HT-29 (cell line): Measurements from ENCODE around the gene ZFP28. TPM values are rescaled to one million over a fixed set of nuclear protein-coding genes. Genes with fewer than 3 reads are reported as not detected.

Experiments
- DNase-seq: peaks from one replicate; pipeline ENCODE4 v3.0.0-alpha.2; 2015; ENCODE audit warnings: low spot score
- total RNA-seq: library from RNA; depleted of rRNA; stranded (reverse); fragments of >200 nt; shearing (Covaris generic); gene quantifications from 2 replicates; pipeline ENCODE4 v1.2.3, GENCODE V29; 2014; rRNA removed

Gene ZFP28
- not detected in 2 replicates for total RNA-seq

DNA sequence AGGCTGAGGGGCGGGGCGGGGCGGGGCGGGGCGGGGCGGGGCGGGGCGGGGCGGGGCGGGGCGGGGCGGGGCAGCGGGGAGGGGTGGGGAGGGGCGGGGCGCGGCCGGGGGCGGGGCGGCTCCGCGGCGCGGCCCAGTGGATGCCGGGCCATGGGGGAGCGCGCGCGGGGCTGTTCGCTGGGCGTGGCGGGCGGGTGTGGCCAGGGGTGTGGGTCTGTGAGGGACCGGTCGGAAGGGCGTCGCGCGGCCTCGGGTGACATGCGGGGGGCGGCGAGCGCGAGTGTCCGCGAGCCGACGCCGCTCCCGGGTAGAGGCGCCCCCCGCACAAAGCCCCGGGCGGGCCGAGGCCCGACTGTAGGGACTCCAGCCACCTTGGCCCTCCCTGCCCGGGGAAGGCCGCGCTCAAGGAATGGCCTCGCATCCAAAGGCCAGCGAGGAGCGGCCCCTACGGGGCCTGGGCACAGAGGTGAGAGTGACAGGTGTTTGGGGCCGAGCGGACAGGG, at the start of gene ZFP28:
ZFP28 (plus strand) TSS at position 188 of the 503 bp plus-strand sequence; CDS start at position 259, 71 bp downstream.
- no peak for DNase-seq

DNA sequence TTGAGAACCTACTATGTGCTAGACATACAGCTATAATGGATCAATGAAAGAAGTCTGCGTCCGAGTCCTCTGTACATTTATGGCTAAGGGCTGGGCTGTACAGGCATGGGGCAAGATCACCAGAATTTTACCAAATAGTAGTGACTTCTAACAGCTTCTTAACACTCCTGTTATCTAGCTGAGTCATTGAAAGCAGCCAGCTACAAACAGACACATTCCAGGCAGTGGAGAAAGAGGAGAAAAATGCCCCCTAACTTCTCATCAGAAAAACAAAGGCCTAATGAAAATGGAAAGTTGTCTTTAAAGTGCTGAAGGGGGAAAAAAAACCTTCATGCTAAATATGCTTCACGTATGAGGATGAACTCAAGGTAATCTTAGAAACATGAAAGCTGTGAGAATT, 47.3 kb upstream of the ZFP28 start:
- DNase-seq, result no peak

DNA sequence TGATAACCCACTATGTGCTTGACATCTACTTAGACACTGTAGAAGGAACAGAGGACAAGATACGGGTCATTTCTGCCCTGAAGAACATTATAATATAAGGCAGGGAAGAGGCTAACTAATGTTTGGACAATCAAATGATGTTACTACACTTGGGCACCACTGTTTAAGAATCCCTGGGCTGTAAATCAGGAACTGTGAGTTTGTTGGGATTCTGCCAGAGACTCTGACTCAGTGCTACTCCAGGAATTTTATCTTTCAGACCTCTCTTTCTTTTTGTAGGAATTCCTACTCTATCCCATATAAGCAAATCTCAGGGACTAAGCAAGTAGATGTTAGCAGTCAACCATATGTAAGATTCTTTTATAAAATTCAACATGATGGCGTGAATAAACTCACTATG, 34.2 kb upstream of the ZFP28 start:
- no peak for DNase-seq

DNA sequence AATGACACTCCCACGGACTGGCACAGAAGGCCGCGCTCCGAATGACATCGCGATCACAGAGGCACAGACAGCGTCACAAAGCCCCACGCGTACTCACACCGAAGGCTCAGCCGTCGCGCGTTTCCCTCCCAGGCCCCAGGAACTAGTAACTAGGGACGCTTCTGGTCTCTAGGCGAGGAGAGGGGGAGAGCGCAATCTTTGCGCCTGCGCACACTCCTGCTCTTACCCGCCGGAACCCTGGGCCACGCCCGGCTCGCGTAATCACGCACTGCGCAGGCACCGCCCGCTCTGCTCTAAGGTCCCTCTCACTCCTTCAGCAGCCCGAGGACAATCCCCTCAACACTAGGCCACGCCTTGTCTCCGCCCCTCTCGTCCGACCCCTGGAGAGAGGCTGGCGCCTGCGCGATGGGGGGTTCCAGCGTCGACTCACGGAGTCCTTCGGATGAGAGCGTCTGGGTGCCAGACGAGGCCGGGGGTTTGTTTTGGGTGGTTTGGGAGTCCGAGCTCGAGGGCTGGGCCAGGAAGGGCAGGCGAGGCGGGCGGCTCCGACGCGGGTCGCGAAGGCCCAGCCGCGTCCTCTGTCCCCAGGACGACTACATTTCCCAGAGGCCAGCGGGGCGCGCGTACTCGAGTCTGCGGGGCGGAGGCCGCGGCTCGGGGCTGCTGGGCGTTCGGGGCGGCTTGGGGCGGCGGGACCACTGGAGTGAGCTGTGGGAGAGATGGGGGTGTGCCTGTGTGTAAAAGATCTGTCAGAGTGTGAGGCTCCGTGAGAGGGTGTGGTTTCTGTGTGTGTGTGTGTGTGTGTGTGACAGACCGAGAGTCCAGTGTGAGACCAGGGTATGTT, 31.1 kb upstream of the ZFP28 start, which contains the start of gene ZNF471:
ZNF471 (plus strand) TSS at position 410 of the 844 bp plus-strand sequence. CDS start 3,717 bp downstream, outside the sequence.
- DNase-seq, result no peak

DNA sequence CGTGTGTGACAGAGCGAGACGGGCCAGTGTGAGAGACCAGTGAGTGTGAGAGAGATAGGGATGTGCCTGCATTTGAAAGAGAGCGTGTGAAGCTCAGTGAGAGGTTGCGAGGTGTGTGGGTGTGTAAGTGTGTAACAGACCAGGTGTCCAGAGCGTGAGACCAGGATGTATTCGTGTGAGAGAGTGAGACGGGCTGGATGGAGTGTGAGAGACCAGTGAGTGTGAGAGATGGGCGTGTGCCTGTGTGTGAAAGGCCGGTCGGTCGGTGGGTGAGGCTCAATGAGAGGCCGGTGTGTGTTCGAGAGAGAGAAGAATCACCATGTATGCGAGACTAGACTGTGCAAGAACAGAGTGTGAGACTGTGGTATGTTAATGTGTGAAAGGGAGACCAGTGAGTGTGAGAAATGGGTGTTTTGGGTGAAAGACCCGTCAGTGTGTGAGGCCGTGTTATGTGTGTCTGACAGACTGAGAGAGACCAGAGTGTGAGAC, 30.4 kb upstream of the ZFP28 start:
- DNase-seq, result no peak

DNA sequence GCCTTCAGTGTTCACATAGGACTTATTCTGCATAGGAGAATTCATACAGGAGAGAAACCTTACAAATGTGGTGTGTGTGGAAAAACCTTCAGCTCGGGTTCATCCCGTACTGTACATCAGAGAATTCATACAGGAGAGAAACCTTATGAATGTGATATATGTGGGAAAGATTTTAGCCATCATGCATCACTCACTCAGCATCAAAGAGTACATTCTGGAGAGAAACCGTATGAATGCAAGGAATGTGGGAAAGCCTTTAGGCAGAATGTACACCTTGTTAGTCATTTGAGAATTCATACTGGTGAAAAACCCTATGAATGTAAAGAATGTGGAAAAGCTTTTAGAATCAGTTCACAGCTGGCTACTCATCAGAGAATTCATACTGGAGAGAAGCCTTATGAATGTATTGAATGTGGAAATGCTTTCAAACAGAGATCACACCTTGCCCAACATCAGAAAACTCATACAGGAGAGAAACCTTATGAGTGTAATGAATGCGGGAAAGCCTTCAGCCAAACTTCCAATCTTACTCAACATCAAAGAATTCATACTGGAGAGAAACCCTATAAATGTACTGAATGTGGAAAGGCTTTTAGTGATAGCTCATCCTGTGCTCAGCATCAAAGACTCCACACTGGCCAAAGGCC, 13.4 kb upstream of the ZFP28 start:
- no peak for DNase-seq

DNA sequence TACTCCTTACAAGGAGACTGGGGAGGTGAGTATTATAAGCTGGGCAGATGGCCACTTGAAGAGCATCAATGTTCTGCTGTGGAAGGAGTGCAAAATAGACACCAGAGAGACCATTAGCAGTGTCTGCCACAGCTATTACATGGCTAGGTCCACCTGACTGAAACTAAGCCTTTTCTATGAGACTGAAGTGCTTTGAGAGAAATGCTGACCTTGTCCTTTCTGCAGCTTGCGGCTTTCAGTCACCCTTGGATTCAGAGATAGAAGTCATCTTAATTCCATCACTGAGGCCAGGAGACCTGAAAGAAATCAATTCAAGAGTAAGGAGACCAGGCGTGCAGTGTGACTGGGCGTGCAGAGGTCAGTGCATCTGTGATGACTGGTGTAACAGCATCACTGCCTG, 1.3 kb upstream of the ZFP28 start:
- DNase-seq, result no peak

DNA sequence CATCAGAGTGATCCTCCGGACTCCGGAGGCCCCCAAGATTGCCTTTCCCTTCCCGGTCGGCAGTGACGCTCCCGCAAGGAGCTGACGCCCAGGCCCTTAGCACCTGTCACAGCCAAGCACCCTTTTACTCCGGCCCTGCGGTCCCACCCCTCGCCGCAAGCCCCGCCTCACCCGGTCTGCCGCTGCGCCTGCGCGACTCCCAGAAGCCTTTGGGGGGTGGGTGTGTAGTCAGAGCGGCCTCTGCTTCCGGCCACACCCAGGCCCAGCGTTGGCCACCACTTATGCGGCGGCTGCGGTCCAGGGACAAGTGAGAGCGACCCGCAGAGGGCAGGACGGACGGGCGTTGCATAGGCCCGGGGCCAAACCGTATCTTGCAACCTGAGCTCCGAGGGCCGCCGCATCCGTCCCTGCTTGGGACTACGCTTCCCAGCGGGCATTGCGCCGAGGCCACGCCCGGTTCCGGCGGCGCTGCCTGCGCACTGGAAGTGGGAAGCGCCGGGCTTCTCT, 441 bp upstream of the ZFP28 start:
- no peak for DNase-seq

DNA sequence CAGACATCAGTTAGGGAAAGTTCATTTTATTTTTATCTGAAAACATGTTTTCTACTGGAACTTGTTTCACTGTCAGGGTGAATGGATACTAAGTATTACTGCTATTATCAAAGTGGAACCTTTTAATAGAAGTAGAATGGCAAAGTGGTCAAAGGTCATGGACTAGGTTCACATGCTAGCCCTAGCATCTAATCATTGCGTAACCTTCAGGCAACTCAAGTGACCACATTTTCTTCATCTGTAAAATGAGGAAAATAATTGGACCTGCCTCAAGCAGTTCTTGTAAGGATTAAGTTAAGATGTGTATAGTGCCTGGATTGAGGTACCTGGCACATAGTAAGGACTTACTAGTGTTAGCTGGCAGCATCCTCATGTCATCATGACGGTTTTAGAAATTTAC, 5.0 kb downstream of the ZFP28 start:
- no peak for DNase-seq

DNA sequence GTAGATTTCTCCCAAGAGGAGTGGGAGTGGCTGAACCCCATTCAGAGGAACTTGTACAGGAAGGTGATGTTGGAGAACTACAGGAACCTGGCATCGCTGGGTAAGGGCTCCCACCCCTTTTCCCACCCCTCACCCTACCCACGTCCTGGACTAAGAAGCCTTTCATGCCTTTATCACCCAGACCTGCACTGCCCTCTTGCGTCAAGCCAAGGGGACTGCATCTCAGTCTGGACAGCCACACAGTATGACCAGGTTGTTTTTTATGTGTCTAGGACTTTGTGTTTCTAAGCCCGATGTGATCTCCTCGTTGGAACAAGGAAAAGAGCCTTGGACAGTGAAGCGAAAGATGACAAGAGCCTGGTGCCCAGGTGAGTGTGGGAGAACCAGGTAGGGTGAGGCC, 8.8 kb downstream of the ZFP28 start:
- no peak for DNase-seq

DNA sequence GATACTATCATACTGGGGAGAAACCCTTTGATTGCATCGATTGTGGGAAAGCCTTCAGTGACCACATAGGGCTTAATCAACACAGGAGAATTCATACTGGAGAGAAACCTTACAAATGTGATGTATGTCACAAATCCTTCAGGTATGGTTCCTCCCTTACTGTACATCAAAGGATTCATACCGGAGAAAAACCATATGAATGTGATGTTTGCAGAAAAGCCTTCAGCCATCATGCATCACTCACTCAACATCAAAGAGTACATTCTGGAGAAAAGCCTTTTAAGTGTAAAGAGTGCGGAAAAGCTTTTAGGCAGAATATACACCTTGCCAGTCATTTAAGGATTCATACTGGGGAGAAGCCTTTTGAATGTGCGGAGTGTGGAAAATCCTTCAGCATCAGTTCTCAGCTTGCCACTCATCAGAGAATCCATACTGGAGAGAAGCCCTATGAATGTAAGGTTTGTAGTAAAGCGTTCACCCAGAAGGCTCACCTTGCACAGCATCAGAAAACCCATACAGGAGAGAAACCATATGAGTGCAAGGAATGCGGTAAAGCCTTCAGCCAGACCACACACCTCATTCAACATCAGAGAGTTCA, 15.6 kb downstream of the ZFP28 start:
- no peak for DNase-seq

DNA sequence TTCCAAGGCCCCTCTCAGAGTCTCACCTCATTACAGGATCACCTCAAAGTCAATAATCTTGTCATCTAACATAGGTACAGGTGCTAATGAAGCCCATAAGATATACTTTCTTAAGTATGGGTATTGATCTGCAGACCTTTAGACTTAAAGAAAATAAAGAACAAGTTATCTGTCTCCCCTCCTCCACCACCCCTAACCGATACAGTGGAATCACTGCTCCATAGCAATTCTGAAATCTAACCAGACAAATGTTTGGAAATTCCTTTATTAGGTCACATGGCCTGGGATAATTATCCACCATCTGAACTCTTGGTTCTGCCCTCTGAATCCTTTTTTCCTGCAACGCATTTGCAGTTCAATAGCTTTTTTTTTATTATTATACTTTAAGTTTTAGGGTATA, 24.0 kb downstream of the ZFP28 start:
- DNase-seq, result no peak

DNA sequence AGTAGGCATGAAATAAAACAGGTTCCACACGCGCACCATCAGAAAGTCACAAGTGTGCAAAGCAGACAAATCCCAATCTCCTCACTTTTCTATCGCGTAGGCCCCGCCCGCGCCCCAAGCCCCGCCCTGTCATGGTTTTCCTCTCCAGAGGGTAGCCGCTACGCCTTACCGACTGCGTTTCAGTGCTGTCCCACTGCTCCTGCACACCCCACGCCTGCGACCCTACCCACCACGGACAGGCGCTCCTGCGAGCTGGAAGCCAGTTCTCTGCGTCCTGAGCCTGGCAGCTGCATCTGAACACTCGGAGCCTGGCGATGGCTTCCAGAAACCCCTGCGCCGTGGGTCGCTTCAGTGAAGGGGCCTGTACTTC, 28.1 kb downstream of the ZFP28 start:
- no peak for DNase-seq

DNA sequence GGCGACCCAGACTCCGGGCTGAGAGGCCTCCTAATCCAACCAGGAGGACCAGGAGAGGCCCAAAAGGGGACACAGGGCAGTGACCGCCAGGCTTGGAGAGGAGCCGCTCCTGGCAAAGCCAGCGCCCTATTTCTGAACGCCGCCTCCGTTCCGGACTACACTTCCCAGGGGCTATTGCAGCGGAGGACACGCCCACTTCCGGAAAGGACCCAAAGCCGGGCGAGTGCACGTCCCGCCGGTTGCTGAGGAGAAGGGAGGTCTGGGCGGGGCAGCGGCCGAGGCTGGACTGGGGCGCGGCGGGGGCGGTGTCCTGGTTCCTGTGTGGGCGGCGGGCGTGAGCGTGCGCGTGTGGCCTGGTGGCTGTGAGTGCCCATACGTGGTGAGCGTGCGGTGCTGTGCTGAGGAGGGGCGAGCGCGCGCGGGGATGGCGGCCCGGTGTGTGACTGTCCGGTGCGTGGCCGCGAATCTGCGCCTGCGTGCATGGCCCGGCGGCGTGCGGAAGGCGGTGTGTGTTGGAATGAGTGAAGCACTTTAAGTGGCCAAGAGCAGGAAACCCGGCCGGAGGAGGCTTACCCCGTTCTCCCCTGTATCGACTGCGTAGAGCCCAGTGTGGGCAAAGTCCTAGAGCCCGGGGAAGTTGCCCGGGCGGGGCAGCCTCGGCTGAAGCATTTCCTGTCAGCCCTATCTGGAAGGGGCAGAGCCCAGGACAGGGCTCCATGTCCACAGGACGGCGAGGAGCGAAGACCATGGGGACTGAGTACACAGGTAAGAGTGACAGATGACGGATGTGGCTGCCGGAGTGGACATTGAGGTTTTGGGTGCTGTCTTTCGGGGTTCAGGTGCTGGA, 28.7 kb downstream of the ZFP28 start, which contains the start of gene ZNF470:
ZNF470 (plus strand) TSS at position 195 of the 847 bp plus-strand sequence. CDS start 2,844 bp downstream, outside the sequence.
- DNase-seq, result no peak

DNA sequence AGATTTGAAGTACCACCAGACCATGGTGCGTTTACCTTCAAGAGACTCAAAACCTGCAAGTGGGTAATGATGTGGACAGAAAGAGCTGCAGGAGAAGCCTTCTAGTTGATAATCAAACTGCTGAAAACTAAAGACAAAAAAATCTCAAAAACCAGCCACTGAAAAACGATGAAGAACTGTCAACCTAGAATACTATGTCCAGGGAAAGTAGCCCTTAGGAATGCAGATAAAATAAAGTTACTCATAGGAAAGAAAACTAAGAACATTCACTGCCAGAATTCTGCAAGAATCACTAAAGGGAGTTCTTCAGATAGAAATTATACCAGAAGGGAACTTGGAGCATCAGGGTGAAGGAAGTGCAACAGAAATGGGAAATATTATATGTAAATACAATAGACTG, 33.8 kb downstream of the ZFP28 start:
- no peak for DNase-seq

DNA sequence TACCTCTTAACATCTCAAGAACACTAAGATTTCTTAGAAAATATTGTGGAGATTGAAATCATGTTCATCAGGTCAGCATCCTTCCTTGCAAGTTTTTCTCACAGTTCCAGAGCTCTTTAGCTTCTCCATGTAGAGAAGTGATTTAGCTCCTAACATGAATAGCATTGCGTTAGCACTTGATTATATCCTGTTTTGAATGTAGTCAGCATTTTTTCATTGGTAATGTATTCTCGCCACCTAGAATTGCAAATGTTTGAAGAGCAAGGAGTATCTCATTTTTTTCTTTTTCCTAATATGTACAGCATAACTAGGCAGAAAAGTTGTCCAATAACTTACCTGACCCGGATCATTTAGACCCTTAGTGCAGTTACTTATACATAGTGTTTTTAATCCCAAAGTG, 35.2 kb downstream of the ZFP28 start:
- DNase-seq, result no peak

DNA sequence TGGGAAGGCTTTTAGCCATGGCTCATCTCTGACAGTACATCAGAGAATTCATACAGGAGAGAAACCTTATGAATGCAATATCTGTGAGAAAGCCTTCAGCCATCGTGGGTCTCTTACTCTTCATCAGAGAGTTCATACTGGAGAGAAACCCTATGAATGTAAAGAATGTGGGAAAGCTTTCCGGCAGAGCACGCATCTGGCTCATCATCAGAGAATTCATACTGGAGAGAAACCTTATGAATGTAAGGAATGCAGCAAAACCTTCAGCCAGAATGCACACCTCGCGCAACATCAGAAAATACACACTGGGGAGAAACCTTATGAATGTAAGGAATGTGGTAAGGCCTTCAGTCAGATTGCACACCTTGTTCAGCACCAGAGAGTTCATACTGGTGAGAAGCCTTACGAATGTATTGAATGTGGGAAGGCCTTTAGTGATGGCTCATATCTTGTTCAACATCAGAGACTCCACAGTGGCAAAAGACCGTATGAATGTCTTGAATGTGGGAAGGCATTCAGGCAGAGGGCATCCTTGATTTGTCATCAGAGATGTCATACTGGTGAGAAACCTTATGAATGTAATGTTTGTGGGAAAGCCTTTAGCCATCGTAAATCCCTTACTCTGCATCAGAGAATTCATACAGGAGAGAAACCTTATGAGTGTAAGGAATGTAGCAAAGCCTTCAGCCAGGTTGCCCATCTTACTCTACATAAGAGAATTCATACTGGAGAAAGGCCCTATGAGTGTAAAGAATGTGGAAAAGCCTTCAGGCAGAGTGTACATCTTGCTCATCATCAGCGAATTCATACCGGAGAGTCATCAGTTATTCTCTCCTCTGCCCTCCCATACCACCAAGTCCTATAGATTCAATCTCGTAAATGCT, 39.2 kb downstream of the ZFP28 start:
- DNase-seq, result peak; percentile 13

DNA sequence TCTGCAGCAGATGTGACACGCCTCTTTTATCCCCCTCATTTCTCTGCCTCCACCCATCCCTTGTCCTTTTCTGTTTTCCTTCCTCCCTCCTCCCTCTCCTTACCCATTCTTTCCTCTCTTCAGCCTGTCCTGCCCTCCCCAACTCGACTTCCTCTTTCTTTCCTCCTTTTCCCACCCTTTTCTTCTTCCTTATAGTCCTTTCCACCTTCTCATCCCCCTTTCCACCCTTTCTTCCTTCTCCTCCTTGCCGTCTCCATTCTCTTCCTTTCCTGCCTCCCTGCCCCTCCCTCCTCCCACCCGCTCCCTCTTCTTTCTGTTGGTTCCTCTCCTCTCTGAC, 55.7 kb downstream of the ZFP28 start:
- DNase-seq, result no peak

DNA sequence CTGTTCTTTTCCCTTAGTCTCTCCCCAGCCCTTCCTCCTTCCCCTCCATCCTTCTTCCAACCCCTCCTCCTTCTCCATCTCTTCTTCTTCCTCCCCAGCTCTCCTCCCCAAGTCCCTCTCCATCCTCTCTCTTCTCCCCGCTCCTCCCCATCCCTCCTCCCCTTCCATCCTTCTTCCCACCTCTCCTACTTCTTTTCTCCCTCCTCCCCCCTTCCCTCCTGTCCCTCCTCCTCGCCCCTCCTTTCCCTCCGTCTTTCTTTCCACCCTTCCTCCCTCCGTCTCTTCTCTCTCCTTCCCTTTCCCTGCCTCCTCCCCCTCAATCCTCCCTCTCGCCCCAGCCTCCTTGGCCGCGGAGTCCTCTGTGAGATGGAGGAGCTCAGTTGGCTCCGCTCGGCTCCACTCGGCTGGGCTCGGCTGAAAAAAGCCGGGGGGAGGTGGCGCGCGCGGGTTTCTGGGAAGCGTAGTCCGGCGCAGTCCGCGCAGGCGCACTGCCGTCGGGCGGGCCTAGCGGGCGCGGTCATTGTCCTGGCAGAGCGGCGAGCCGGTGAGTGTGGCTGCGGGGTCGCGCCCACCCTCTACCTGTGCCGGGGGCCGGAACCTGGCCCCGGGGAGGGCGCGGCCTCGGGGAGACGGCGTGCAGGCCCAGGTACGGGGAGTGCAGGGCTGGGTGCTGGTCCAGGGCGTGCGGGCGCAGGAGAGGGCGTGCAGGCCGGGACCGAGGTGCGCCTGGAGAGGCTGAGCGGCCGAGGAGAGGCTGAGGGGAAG, 56.2 kb downstream of the ZFP28 start, which contains the start of gene ZNF71:
ZNF71 (plus strand) TSS at position 520 of the 765 bp plus-strand sequence. CDS start 6,257 bp downstream, outside the sequence.
- DNase-seq, result no peak
